Measurements from ENCODE around the gene CPNE1. TPM values are rescaled to one million over a fixed set of nuclear protein-coding genes. Genes with fewer than 3 reads are reported as not detected.

CPNE1 gene
- total RNA-seq, 3 donors from 2014 or later: 41.1 to 135 (median 117) TPM

- H3K9me3 ChIP-seq: no peaks in the 10 kb centered on the region
- no peaks in the 10 kb centered on the region for H3K27me3 ChIP-seq
- TF ChIP-seq POLR2A (IDR thresholded peaks at IDR 0.05) (no peak), CTCF (IDR thresholded peaks at IDR 0.05) (no peak), POLR2AphosphoS5 (IDR thresholded peaks at IDR 0.05) (no peak)
- no peaks in the 10 kb centered on the region for H3K4me1 ChIP-seq
- DNase-seq (ENCODE audit: low spot score in 2 of 2): peak in 1 of 2 donors; percentile 28
- H3K36me3 ChIP-seq: no peaks in the 10 kb centered on the region
- intact Hi-C loops (cut with DNase I; ENCODE audit: low total_unique reads): no loop called here
- H3K4me3 ChIP-seq: no peak overlapping the region
- no peak overlapping the region for H3K27ac ChIP-seq
These were observed 65.6 kb downstream of the CPNE1 start for GRCh38 chr20:35598899-35599775.

GRCh38 chr20:35598476-35598875 lies 66.2 kb downstream of the CPNE1 start:
- intact Hi-C loops (cut with DNase I; ENCODE audit: low total_unique reads): no loop called here

GRCh38 chr20:35597186-35597585 lies 67.5 kb downstream of the CPNE1 start:
- intact Hi-C loops (cut with DNase I; ENCODE audit: low total_unique reads): no loop called here
- H3K4me3 ChIP-seq: no peak overlapping the region
- no peaks in the 10 kb centered on the region for H3K36me3 ChIP-seq
- DNase-seq (ENCODE audit: low spot score in 2 of 2): no peak
- H3K9me3 ChIP-seq: no peaks in the 10 kb centered on the region
- no peak for TF ChIP-seq CTCF (IDR thresholded peaks at IDR 0.05)
- TF ChIP-seq POLR2AphosphoS5 (IDR thresholded peaks at IDR 0.05): no peak
- TF ChIP-seq POLR2A (IDR thresholded peaks at IDR 0.05): no peak
- H3K4me1 ChIP-seq: no peaks in the 10 kb centered on the region
- H3K27me3 ChIP-seq: no peaks in the 10 kb centered on the region
- H3K27ac ChIP-seq: no peak overlapping the region

More at GRCh38 chr20:35598476-35598875, 66.2 kb downstream of the CPNE1 start:
- Histone ChIP-seq H3K27ac (no peak overlapping the region), H3K9me3 (no peaks in the 10 kb centered on the region), H3K36me3 (no peaks in the 10 kb centered on the region), H3K27me3 (no peaks in the 10 kb centered on the region), H3K4me3 (no peak overlapping the region), H3K4me1 (no peaks in the 10 kb centered on the region)
- no peak for DNase-seq (ENCODE audit: low spot score in 2 of 2)
- no peak for TF ChIP-seq POLR2AphosphoS5 (IDR thresholded peaks at IDR 0.05)
- TF ChIP-seq POLR2A (IDR thresholded peaks at IDR 0.05): no peak
- no peak for TF ChIP-seq CTCF (IDR thresholded peaks at IDR 0.05)

- Histone ChIP-seq H3K4me1 (no peaks in the 10 kb centered on the region), H3K9me3 (no peaks in the 10 kb centered on the region), H3K4me3 (no peak overlapping the region), H3K27ac (no peak overlapping the region), H3K27me3 (no peaks in the 10 kb centered on the region), H3K36me3 (no peaks in the 10 kb centered on the region)
- TF ChIP-seq POLR2AphosphoS5 (IDR thresholded peaks at IDR 0.05) (no peak), POLR2A (IDR thresholded peaks at IDR 0.05) (no peak), CTCF (IDR thresholded peaks at IDR 0.05) (no peak)
- no peak for DNase-seq (ENCODE audit: low spot score in 2 of 2)
- intact Hi-C loops (cut with DNase I; ENCODE audit: low total_unique reads): no loop called here
These were observed 68.8 kb downstream of the CPNE1 start for GRCh38 chr20:35595901-35596300.

GRCh38 chr20:35595456-35595855 lies 69.2 kb downstream of the CPNE1 start:
- intact Hi-C loops (cut with DNase I; ENCODE audit: low total_unique reads): no loop called here
- H3K27me3 ChIP-seq: no peaks in the 10 kb centered on the region
- no peak overlapping the region for H3K27ac ChIP-seq
- TF ChIP-seq CTCF (IDR thresholded peaks at IDR 0.05) (no peak), POLR2AphosphoS5 (IDR thresholded peaks at IDR 0.05) (no peak), POLR2A (IDR thresholded peaks at IDR 0.05) (no peak)
- no peaks in the 10 kb centered on the region for H3K4me1 ChIP-seq
- no peak for DNase-seq (ENCODE audit: low spot score in 2 of 2)
- no peak overlapping the region for H3K4me3 ChIP-seq
- H3K9me3 ChIP-seq: no peaks in the 10 kb centered on the region
- H3K36me3 ChIP-seq: no peaks in the 10 kb centered on the region
